Smooth muscle cell of the pulmonary artery (primary cell): ENCODE data around the gene SLC25A34. TPM values are rescaled to one million over a fixed set of nuclear protein-coding genes. Genes with fewer than 3 reads are reported as not detected.

Source experiments
- total RNA-seq: library from RNA; depleted of rRNA; stranded (reverse); fragments of >200 nt; gene quantifications from 2 replicates; pipeline ENCODE4 v1.2.3, GENCODE V29; 2014

The SLC25A34 gene
- total RNA-seq: 0.73 and 1.3 TPM in 2 replicates

DNA sequence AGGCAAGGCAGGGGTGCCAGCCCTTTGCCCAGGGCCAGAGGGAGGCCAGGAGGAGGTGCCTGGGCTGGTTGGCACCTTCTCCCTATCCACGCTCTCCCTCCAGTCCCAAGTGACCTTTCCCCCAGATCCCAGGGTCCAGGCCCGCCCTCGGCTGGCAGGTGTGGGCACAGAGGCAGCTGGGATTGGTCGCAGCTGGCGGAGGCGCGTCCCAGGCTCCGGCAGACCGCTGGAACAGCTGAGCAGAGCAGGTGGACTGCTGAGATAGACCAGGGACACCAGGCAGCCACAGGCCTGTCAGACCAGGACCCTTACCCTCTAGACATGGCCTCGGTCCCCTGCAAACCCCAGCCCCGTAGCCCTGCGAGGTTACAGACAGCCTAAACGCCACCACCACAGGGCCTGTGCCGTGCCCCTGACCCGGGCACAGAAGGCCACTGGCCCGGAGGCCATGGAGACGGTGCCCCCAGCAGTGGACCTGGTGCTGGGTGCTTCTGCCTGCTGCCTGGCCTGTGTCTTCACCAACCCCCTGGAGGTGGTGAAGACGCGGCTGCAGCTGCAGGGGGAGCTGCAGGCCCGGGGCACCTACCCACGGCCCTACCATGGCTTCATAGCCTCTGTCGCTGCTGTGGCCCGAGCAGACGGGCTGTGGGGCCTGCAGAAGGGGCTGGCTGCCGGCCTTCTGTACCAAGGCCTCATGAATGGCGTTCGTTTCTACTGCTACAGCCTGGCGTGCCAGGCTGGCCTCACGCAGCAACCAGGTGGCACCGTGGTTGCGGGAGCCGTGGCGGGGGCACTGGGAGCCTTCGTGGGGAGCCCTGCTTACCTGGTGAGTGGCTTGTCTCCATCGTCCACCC, at the start of gene SLC25A34:
Gene SLC25A34, plus strand, starts transcription at position 221 of the 854 bp plus-strand sequence. Its CDS starts 228 bp downstream, at position 449.

DNA sequence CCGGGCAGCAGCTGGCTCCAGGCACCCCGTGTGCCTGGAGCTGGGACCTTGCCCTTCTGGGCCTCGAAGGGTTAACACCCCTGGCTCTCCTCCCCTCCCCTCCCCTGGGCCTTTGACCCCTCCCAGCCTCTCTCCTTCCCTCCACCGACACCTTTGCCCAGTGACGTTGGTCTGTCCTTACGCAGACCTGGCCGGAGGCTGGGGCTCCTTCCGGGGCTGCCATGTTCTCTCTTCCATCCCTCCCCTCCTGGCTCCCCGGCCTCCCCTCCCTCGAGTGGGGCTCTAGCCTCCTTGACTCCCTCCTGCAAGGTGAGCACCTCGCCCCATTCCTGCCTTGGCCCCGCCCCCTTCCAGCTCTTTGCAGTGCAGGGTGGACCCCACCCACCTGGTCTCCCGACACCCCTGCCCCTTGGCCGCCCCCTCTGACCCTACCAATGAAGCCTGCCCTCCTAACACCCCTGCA, 6.3 kb downstream of the SLC25A34 start, which contains the start of gene TMEM82:
Gene TMEM82, plus strand, starts transcription at position 161 of the 463 bp plus-strand sequence. Its CDS starts 61 bp downstream, at position 222.

DNA sequence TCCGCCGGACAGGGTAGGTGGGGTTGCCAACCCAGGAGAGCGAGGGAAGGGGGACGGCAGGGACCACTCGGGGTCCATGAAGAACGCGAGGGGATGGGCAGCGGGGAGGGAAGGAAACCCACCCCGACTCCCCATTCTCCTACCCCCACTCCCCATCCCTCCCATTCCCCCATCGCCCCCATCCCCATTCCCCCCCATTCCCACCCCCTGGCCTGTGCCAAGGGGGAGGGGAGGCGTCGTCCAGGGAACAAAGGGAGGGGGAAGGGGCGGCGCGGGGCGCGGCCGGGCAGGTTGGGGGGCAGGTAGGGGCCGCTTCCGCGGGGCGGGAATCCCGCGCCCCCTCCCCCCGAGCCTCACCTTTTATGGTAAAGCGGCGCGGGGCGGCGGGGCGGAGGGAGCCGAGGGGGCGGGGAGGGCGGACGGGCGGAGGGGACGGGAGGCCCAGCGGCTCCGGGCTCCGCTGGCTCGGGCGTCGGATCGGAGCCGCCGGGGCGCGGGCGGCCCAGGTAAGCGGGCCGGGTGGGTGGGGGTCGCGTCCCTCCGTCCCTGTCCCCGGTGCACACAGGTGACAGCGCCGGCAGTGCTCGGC, 22.4 kb downstream of the SLC25A34 start, which contains the start of gene FBLIM1:
Gene FBLIM1, plus strand, starts transcription at position 453 of the 589 bp plus-strand sequence. CDS start 6,189 bp downstream, outside the sequence.

Other genes with a start within 250 kb of the SLC25A34 start
- 4.0 and 5.8 TPM in 2 replicates for gene CASP9, start 212.0 kb upstream of the SLC25A34 start, total RNA-seq
- 29.8 and 30.0 TPM in 2 replicates for gene DNAJC16, start 209.4 kb upstream of the SLC25A34 start, total RNA-seq
- gene AGMAT, start 151.2 kb upstream of the SLC25A34 start, total RNA-seq: 0.52 and 1.5 TPM in 2 replicates
- gene DDI2, start 118.8 kb upstream of the SLC25A34 start, total RNA-seq: 15.4 and 19.0 TPM in 2 replicates
- 86.9 and 122 TPM in 2 replicates for gene PLEKHM2, start 51.9 kb upstream of the SLC25A34 start, total RNA-seq
- gene TMEM82, start 6.2 kb downstream of the SLC25A34 start, total RNA-seq: not detected in 2 replicates
- 121 and 208 TPM in 2 replicates for gene FBLIM1, start 22.5 kb downstream of the SLC25A34 start, total RNA-seq
- gene UQCRHL, start 71.4 kb downstream of the SLC25A34 start, total RNA-seq: 1.4 and 1.5 TPM in 2 replicates
- 28.5 and 30.1 TPM in 2 replicates for gene SPEN, start 111.4 kb downstream of the SLC25A34 start, total RNA-seq
- gene ZBTB17, start 239.8 kb downstream of the SLC25A34 start, total RNA-seq: 26.9 and 34.9 TPM in 2 replicates